CD4-positive, CD25-positive, alpha-beta regulatory T cell (primary cell): ENCODE data around the gene KCNQ2. TPM values are rescaled to one million over a fixed set of nuclear protein-coding genes. Genes with fewer than 3 reads are reported as not detected.
A peak's percentile ranks its signal among the peaks of the same experiment; 100 is the strongest.
"Not testable (repeated sequence)": the region's sequence is repeated elsewhere in the genome, so short reads cannot be mapped to it uniquely, and the experiment has no call there.

ENCODE experiments used
- ATAC-seq, 2 donors: fragments of 150-1000 bp; cut with Tn5 transposase; one replicate each; pipeline ENCODE4 v1.10.0; 2021; ENCODE audit warnings: low read depth in 2 of 2, moderate number of reproducible peaks in 2 of 2, moderate library complexity in 1 of 2
- DNase-seq, 3 donors: peaks; one replicate each; pipeline versions ENCODE4 v3.0.0 to v3.0.0-alpha.2; 2012 to 2022; ENCODE audit warnings: mixed read lengths in 1 of 3
- H3K27ac ChIP-seq: one replicate; pipeline ENCODE4 v1.7.0; 2013; ENCODE audit warnings: mild to moderate bottlenecking, low read length; ENCODE audit not compliant: insufficient read depth, poor library complexity, severe bottlenecking
- H3K27me3 ChIP-seq: one replicate; pipeline ENCODE4 v1.7.0; 2013; ENCODE audit warnings: low read length; ENCODE audit not compliant: control insufficient read depth, insufficient read depth
- H3K36me3 ChIP-seq: one replicate; pipeline ENCODE4 v1.7.0; 2013; ENCODE audit warnings: mild to moderate bottlenecking, low read length, moderate library complexity; ENCODE audit not compliant: control insufficient read depth, insufficient read depth
- H3K4me1 ChIP-seq: 2 replicates; pipeline ENCODE4 v1.7.0; 2013; ENCODE audit warnings: mild to moderate bottlenecking, low read length; ENCODE audit not compliant: insufficient read depth, control insufficient read depth, poor library complexity, severe bottlenecking
- H3K4me3 ChIP-seq: one replicate; pipeline ENCODE4 v1.7.0; 2013; ENCODE audit warnings: low read depth, mild to moderate bottlenecking, low read length, moderate library complexity
- H3K9me3 ChIP-seq, 2 experiments: 1 replicate in 1 of 2; 2 replicates in 1 of 2; pipeline ENCODE4 v1.7.0; 2013; ENCODE audit warnings: low read length in 2 of 2, mild to moderate bottlenecking in 1 of 2, moderate library complexity in 1 of 2; ENCODE audit not compliant: control insufficient read depth in 2 of 2
- H3K27ac Mint-ChIP-seq, 3 donors: one replicate each; pipeline ENCODE4 v1.8.0; 2020 to 2022; ENCODE audit warnings: mild to moderate bottlenecking in 3 of 3, mixed read lengths in 3 of 3, moderate library complexity in 2 of 3
- H3K27me3 Mint-ChIP-seq: one replicate; pipeline ENCODE4 v1.8.0; 2022; ENCODE audit warnings: mild to moderate bottlenecking, mixed read lengths
- H3K36me3 Mint-ChIP-seq: one replicate; pipeline ENCODE4 v1.8.0; 2020; ENCODE audit warnings: mixed read lengths
- H3K4me1 Mint-ChIP-seq, 4 donors: one replicate each; pipeline ENCODE4 v1.8.0; 2020 to 2022; ENCODE audit warnings: mixed read lengths in 4 of 4, mild to moderate bottlenecking in 1 of 4
- H3K4me3 Mint-ChIP-seq, 4 donors: one replicate each; pipeline ENCODE4 v1.8.0; 2020 to 2022; ENCODE audit warnings: mild to moderate bottlenecking in 4 of 4, mixed read lengths in 4 of 4, moderate library complexity in 3 of 4
- H3K9me3 Mint-ChIP-seq, 7 donors: one replicate each; pipeline ENCODE4 v1.8.0; 2020 to 2022; ENCODE audit warnings: mixed read lengths in 7 of 7, mild to moderate bottlenecking in 3 of 7, moderate library complexity in 2 of 7
- polyA plus RNA-seq, 4 donors: library from polyadenylated mRNA; unstranded; fragments of 300-500 nt; fragmentation: Illumina TruSeq; gene quantifications; one replicate each; pipeline ENCODE4 v1.2.3, GENCODE V29; 2021
- total RNA-seq: library from RNA; stranded (reverse); gene quantifications from one replicate; pipeline ENCODE4 v1.2.3, GENCODE V29; 2022

Gene KCNQ2
- total and polyA plus RNA-seq, 5 donors from 2014 or later = 0.77 to 1.1 (median 0.89) TPM; not detected in 2

DNA sequence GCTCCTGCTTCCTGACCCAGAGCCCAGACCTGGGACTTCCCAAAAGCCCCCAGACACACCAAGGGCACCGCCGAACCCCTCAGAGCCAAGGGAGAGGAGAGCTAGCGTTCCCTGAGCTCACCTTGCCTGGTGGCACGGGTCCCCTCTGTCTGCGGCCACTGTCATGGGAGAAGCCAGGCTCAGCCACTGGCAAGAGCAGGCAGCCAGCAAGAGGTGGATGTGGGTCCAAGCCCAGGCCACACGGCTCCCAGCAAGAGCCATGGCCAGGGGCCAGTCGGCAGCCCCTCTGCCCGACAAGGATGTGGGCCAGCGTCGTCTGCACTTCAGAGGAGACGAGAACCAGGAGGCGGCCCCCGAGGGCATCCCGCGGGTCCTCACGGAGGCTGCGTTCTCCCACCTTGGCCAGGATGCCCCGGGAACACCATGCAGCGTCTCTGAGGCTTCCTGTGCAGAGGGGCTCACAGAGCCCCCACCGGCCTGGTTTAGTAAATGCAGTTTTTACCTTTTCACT is 46.0 kb upstream of the KCNQ2 start:
- ATAC-seq (no peak), DNase-seq (no peak)
- Mint-ChIP-seq H3K27ac (no peak overlapping the region), H3K36me3 (peaks cover 3% of the 10 kb centered on the region), H3K9me3 (peaks cover 0 to 6% (median 4%) of the 10 kb centered on the region in 7 donors), H3K4me1 (peaks cover 0 to 18% (median 2%) of the 10 kb centered on the region in 4 donors), H3K27me3 (peaks cover 6% of the 10 kb centered on the region), H3K4me3 (peak overlapping the region in 3 of 4 donors; percentile 66 to 85 (median 83))
- H3K9me3 ChIP-seq = peaks cover 0 to 3% of the 10 kb centered on the region in 2 experiments
- peaks cover 5% of the 10 kb centered on the region for H3K36me3 ChIP-seq
- H3K27me3 ChIP-seq = peaks cover under 1% of the 10 kb centered on the region
- no peak overlapping the region for H3K4me3 ChIP-seq
- no peak overlapping the region for H3K27ac ChIP-seq
- peaks cover 24% of the 10 kb centered on the region for H3K4me1 ChIP-seq

DNA sequence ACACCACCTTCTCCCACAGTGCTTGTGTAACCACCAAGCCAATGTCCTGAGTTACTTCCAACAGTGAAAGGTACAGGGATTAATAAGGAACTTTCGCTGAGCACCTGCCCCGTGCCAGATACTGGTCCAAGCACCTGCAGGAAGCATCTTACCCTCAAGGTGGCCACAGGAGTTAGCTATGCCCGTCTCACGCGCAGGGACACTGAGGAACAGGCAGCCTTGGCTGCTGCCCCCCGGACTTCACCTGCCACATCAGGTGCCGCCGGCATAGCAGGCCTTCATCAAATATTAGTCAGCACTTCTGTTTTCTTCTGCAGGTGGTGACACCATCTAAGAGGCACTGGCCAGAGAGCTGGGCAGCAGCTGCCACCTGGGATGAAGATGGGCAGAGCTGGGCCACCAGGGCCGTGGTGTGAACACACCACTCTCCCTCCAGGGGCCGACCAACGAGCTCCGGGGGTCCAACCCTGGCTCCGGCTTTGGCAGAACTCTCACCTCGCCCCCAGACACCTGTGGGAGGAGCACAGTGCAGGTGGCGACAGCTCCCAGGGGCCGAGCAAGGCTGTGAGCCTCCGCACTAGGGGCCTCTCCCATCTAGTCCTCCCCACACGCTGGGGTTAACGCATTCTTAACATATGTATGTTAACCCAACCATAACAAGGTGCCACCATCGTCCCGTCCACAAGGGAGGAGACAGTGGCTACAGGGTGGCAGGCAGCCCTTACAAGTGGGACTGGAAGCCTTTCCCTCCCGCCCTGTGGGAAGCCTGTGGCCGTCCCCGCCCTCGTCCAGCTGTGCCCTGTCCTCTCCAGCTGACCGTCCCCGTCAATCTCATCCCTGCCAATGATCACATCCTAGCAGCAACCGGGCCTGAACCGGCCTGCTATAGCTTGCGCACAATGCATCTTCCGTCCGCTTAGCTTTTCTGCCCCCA is 45.2 kb upstream of the KCNQ2 start:
- peaks cover 6% of the 10 kb centered on the region for H3K27me3 Mint-ChIP-seq
- no peak overlapping the region for H3K27ac Mint-ChIP-seq

DNA sequence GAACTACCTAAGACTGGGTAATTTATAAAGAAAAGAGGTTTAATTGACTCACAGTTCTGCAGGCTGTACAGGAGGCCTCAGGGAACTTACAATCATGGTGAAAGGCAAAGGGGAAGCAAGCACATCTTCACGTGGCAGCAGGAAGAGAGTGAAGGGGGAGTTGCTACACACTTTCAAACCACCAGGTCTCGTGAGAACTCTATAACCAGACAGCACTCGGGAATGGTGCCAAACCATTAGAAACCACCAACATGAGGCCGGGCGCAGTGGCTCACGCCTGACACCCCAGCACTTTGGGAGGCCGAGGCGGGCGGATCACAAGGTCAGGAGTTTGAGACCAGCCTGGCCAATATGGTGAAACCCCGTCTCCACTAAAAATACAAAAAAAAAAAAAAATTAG is 42.1 kb upstream of the KCNQ2 start:
- peak overlapping the region in 2 of 4 donors; percentile 38 to 62 for H3K4me3 Mint-ChIP-seq
- H3K27ac Mint-ChIP-seq, DNase-seq: not testable (repeated sequence)

More for the DNA sequence above, 45.2 kb upstream of the KCNQ2 start:
- Mint-ChIP-seq H3K9me3 (peaks cover 0 to 7% (median 4%) of the 10 kb centered on the region in 7 donors), H3K4me3 (peak overlapping the region; percentile 46 to 83 (median 76)), H3K4me1 (peaks cover 0 to 15% (median 2%) of the 10 kb centered on the region in 4 donors), H3K36me3 (peaks cover 2% of the 10 kb centered on the region)
- no peak for DNase-seq
- no peak overlapping the region for H3K27ac ChIP-seq
- no peak overlapping the region for H3K4me3 ChIP-seq
- H3K4me1 ChIP-seq = peaks cover 22% of the 10 kb centered on the region
- peaks cover 0 to 3% of the 10 kb centered on the region in 2 experiments for H3K9me3 ChIP-seq
- no peaks in the 10 kb centered on the region for H3K36me3 ChIP-seq
- H3K27me3 ChIP-seq = peaks cover 4% of the 10 kb centered on the region
- ATAC-seq = no peak

DNA sequence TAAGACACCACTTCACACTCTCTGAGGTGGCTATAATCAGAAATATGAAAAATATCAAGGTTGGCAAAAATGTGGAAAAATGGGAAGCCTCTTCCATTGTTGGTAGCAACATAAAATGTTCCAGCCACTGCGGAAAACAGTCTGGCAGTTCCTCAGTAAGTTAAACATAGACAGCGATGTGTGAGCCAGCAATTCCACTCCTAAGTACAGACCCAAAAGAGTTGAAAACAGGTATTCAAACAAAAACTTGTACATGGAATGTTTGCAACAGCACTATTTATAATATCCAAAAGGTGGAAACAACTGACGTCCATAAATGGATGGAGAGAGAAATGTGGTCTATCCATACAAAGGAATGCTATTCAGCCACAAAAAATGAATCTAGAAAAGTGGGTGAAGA is 40.8 kb upstream of the KCNQ2 start:
- H3K4me3 Mint-ChIP-seq = peak overlapping the region in 1 of 4 donors; percentile 48
- no peaks in the 10 kb centered on the region for H3K36me3 Mint-ChIP-seq
- H3K27me3 ChIP-seq = peaks cover 4% of the 10 kb centered on the region
- DNase-seq = no peak
- no peak overlapping the region for H3K27ac ChIP-seq
- H3K4me3 ChIP-seq = no peak overlapping the region
- no peak for ATAC-seq
- H3K4me1 ChIP-seq = no peaks in the 10 kb centered on the region
- peaks cover 0 to 4% (median 0%) of the 10 kb centered on the region in 4 donors for H3K4me1 Mint-ChIP-seq
- H3K27me3 Mint-ChIP-seq = peaks cover 6% of the 10 kb centered on the region
- H3K9me3 Mint-ChIP-seq = peaks cover 0 to 9% (median 3%) of the 10 kb centered on the region in 7 donors
- peaks cover 0 to 3% of the 10 kb centered on the region in 2 experiments for H3K9me3 ChIP-seq
- H3K27ac Mint-ChIP-seq = peak overlapping the region in 1 of 3 donors; percentile 53
- H3K36me3 ChIP-seq = no peaks in the 10 kb centered on the region

More for the DNA sequence above, 42.1 kb upstream of the KCNQ2 start:
- not testable (repeated sequence) for H3K36me3 ChIP-seq, H3K27me3 ChIP-seq, H3K9me3 Mint-ChIP-seq, H3K36me3 Mint-ChIP-seq, H3K4me1 ChIP-seq, H3K27ac ChIP-seq, H3K4me1 Mint-ChIP-seq, H3K4me3 ChIP-seq, ATAC-seq, H3K9me3 ChIP-seq, H3K27me3 Mint-ChIP-seq

DNA sequence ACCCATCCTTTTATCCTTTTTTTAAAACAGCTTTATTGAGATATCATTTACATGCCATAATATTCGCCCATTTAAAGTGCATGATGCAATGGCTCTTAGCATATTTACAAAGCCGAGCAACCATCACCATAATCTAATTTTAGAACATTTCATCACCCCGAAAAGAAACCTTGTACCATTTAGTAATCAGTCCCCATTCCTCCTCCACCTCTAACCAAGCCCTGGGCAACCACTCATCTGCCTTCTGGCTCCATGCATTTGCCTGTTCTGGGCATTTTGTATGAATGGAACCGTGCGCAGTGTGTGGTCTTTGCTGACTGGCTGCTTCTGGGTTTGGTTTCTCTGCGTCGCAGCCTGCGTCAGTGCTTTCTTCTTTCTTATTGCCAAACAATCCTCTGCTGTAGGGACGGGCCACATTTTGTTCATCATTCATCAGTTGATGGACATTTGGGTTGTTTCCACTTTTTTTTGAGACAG is 36.7 kb upstream of the KCNQ2 start:
- Mint-ChIP-seq H3K36me3 (peaks cover 3% of the 10 kb centered on the region), H3K27ac (no peak overlapping the region), H3K4me3 (no peak overlapping the region), H3K9me3 (peaks cover 0 to 14% (median 4%) of the 10 kb centered on the region in 7 donors), H3K27me3 (peaks cover 12% of the 10 kb centered on the region), H3K4me1 (no peaks in the 10 kb centered on the region)
- no peak overlapping the region for H3K4me3 ChIP-seq
- no peak for ATAC-seq
- DNase-seq = no peak
- peaks cover 4% of the 10 kb centered on the region for H3K27me3 ChIP-seq
- no peaks in the 10 kb centered on the region for H3K4me1 ChIP-seq
- peaks cover 5 to 12% of the 10 kb centered on the region in 2 experiments for H3K9me3 ChIP-seq
- H3K27ac ChIP-seq = no peak overlapping the region
- no peaks in the 10 kb centered on the region for H3K36me3 ChIP-seq

DNA sequence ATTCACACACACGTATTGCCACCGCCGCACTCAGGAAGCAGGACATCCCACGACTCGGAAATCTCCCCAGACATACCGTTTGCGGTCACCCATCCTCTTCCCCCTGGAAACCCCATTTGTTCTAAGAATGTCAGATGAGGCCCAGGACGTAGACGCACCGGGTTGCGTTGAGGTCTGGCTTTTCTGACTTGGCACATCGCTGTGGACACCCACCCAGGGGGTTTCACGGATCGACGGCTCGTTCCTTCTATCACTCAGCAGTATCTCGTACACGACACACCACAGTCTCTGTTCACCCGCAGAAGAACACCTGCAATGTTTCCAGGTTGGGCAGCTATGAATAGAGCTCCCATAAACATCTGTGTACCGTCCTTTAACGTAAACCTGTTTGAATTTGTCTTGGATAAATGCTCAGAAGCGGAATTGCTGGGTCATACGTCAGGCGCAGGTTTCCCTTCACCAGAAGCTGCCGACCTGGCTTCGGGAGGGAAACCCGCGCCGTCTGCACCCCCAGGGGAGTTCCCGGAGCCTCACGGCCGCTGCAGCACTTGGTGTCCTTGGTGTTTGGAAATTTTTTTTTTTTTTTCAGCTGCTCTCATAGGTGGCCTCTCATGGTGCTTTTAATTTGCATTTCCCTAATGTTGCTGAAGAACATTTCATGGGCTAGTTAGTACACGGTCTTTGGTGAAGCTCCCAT is 35.8 kb upstream of the KCNQ2 start:
- no peak overlapping the region for H3K27ac ChIP-seq
- H3K36me3 Mint-ChIP-seq = peaks cover 3% of the 10 kb centered on the region
- H3K4me1 ChIP-seq = no peaks in the 10 kb centered on the region
- H3K27ac Mint-ChIP-seq = no peak overlapping the region
- peaks cover 15% of the 10 kb centered on the region for H3K27me3 Mint-ChIP-seq
- peaks cover 2% of the 10 kb centered on the region for H3K27me3 ChIP-seq
- no peak overlapping the region for H3K4me3 ChIP-seq
- peaks cover 0 to 16% (median 5%) of the 10 kb centered on the region in 7 donors for H3K9me3 Mint-ChIP-seq
- no peak for ATAC-seq
- peak overlapping the region in 1 of 4 donors; percentile 10 for H3K4me3 Mint-ChIP-seq
- DNase-seq = no peak
- H3K9me3 ChIP-seq = peaks cover 4 to 12% of the 10 kb centered on the region in 2 experiments
- H3K4me1 Mint-ChIP-seq = no peaks in the 10 kb centered on the region
- H3K36me3 ChIP-seq = no peaks in the 10 kb centered on the region

DNA sequence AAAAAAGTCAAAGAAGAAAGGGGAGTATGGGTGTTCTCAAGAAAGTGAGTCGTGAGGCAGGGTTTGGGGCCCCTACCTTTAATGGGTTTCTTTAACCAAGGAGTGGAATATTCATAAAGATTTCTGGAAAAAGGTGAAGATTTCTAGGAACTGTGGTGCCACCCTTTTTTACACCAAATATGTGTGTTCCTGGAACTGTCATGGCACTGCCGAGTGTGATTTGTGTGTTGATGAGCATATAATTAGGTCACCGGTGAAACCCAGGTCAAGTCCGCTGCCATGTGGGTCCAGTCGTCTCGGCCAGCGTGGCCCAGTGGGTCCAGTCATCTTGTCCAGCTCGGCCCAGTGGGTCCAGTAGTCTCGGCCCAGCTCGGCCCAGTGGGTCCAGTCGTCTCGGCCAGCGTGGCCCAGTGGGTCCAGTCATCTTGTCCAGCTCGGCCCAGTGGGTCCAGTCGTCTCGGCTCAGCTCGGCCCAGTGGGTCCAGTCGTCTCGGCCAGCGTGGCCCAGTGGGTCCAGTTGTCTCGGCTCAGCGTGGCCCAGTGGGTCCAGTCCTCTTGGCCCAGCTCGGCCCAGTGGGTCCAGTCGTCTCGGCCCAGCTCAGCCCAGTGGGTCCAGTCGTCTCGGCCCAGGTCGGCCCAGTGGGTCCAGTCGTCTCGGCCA is 34.8 kb upstream of the KCNQ2 start:
- H3K36me3 ChIP-seq = no peaks in the 10 kb centered on the region
- ATAC-seq (no peak), DNase-seq (peak in 1 of 3 donors; percentile 34)
- Mint-ChIP-seq H3K4me1 (no peaks in the 10 kb centered on the region), H3K4me3 (peak overlapping the region in 1 of 4 donors; percentile 21), H3K27me3 (peaks cover 15% of the 10 kb centered on the region), H3K27ac (no peak overlapping the region), H3K36me3 (peaks cover 3% of the 10 kb centered on the region), H3K9me3 (peaks cover 0 to 15% (median 5%) of the 10 kb centered on the region in 7 donors)
- no peak overlapping the region for H3K27ac ChIP-seq
- peaks cover 4 to 12% of the 10 kb centered on the region in 2 experiments for H3K9me3 ChIP-seq
- no peaks in the 10 kb centered on the region for H3K27me3 ChIP-seq
- H3K4me1 ChIP-seq = no peaks in the 10 kb centered on the region
- no peak overlapping the region for H3K4me3 ChIP-seq
